Neural cell (in vitro differentiated cells): ENCODE data around the gene TUBGCP2. TPM values are rescaled to one million over a fixed set of nuclear protein-coding genes. Genes with fewer than 3 reads are reported as not detected.

Experiments used
- H2AFZ ChIP-seq: fragments of 200-600, 300-800 bp; sonication (generic), shearing (Covaris generic); 2 replicates; pipeline ENCODE4 v1.6.0; 2014; ENCODE audit warnings: low read depth, mild to moderate bottlenecking, antibody characterized with exemption, low read length, moderate library complexity
- H3F3A ChIP-seq: fragments of 200-600 bp; shearing (Covaris generic); 2 replicates; pipeline ENCODE4 v1.6.1; 2016; ENCODE audit warnings: mild to moderate bottlenecking, moderate library complexity, mixed read lengths, antibody characterized with exemption, low read length; ENCODE audit not compliant: insufficient read depth, poor library complexity, severe bottlenecking
- H3K27ac ChIP-seq: fragments of 200-600, 300-800 bp; sonication (generic), shearing (Covaris generic); 2 replicates; pipeline ENCODE4 v1.5.1; 2014; ENCODE audit warnings: mild to moderate bottlenecking, low read length, moderate library complexity
- H3K27me3 ChIP-seq: fragments of 300-800, 200-600 bp; sonication (generic), shearing (Covaris generic); 2 replicates; pipeline ENCODE4 v1.6.0; 2014; ENCODE audit warnings: mild to moderate bottlenecking, low read depth, low read length, moderate library complexity; ENCODE audit not compliant: insufficient read depth
- H3K36me3 ChIP-seq: fragments of 300-800, 200-600 bp; sonication (generic), shearing (Covaris generic); 2 replicates; pipeline ENCODE4 v1.5.1; 2014; ENCODE audit warnings: mild to moderate bottlenecking, antibody characterized with exemption, low read length, moderate library complexity; ENCODE audit not compliant: insufficient read depth
- H3K4me2 ChIP-seq: fragments of 300-800, 200-600 bp; sonication (generic), shearing (Covaris generic); 2 replicates; pipeline ENCODE4 v1.6.0; 2014; ENCODE audit warnings: mild to moderate bottlenecking, low read length
- H3K4me3 ChIP-seq: fragments of 300-800, 200-600 bp; sonication (generic), shearing (Covaris generic); 2 replicates; pipeline ENCODE4 v1.5.1; 2014; ENCODE audit warnings: mild to moderate bottlenecking, low read length, moderate library complexity
- H3K79me2 ChIP-seq: fragments of 200-600 bp; shearing (Covaris generic); replicated peaks from 2 replicates; pipeline ENCODE4 v1.6.0; 2014; ENCODE audit warnings: mild to moderate bottlenecking, low read length, moderate library complexity; ENCODE audit not compliant: insufficient read depth
- H3K9ac ChIP-seq: fragments of 300-800, 200-600 bp; sonication (generic), shearing (Covaris generic); 2 replicates; pipeline ENCODE4 v1.6.1; 2016; ENCODE audit warnings: mild to moderate bottlenecking, low read length, mixed read lengths
- H3K9me2 ChIP-seq: fragments of 200-600 bp; shearing (Covaris generic); 2 replicates; pipeline ENCODE4 v1.6.1; 2016; ENCODE audit warnings: mild to moderate bottlenecking, low read length, mixed read lengths; ENCODE audit not compliant: insufficient read depth
- H3K9me3 ChIP-seq: fragments of 200-600, 300-800 bp; sonication (generic), shearing (Covaris generic); 2 replicates; pipeline ENCODE4 v1.6.1; 2016; ENCODE audit warnings: mild to moderate bottlenecking, mixed run types, low read length, moderate library complexity, mixed read lengths
- H4K20me1 ChIP-seq: fragments of 200-600 bp; shearing (Covaris generic); 2 replicates; pipeline ENCODE4 v1.6.1; 2016; ENCODE audit warnings: mild to moderate bottlenecking, mixed run types; ENCODE audit not compliant: insufficient read depth
- CTCF ChIP-seq: fragments of 450-650 bp; IDR thresholded peaks from 2 replicates; pipeline ENCODE4 v1.5.1; 2014; ENCODE audit warnings: antibody characterized with exemption, mild to moderate bottlenecking, moderate library complexity; ENCODE audit not compliant: poor library complexity, severe bottlenecking
- EP300 ChIP-seq: fragments of 450-650 bp; conservative IDR thresholded peaks from 2 replicates; pipeline ENCODE4 v1.6.1; 2014; ENCODE audit warnings: antibody characterized with exemption, mild to moderate bottlenecking, moderate library complexity; ENCODE audit not compliant: poor library complexity, severe bottlenecking
- EZH2 ChIP-seq: fragments of 200-600, 300-800 bp; shearing (Covaris generic), sonication (generic); IDR thresholded peaks from 2 replicates; pipeline ENCODE4 v1.6.1; 2014; ENCODE audit warnings: antibody characterized with exemption, low read length, borderline replicate concordance, mild to moderate bottlenecking; ENCODE audit not compliant: insufficient read depth, poor library complexity, severe bottlenecking
- MXI1 ChIP-seq: fragments of 450-650 bp; conservative IDR thresholded peaks from 2 replicates; pipeline ENCODE4 v1.6.1; 2014; ENCODE audit warnings: antibody characterized with exemption, mild to moderate bottlenecking; ENCODE audit not compliant: poor library complexity, severe bottlenecking
- POLR2AphosphoS5 ChIP-seq: IDR thresholded peaks from 2 replicates; pipeline ENCODE4 v1.6.1; 2012
- RAD21 ChIP-seq: fragments of 450-650 bp; conservative IDR thresholded peaks from 2 replicates; pipeline ENCODE4 v1.6.1; 2014; ENCODE audit warnings: antibody characterized with exemption, mild to moderate bottlenecking, moderate library complexity
- REST ChIP-seq: IDR thresholded peaks from 2 replicates; pipeline ENCODE4 v1.6.1; 2012; ENCODE audit warnings: borderline replicate concordance
- SMC3 ChIP-seq: fragments of 450-650 bp; conservative IDR thresholded peaks from 2 replicates; pipeline ENCODE4 v1.6.1; 2014; ENCODE audit warnings: antibody characterized with exemption, mild to moderate bottlenecking, moderate library complexity; ENCODE audit not compliant: poor library complexity
- TAF1 ChIP-seq: IDR thresholded peaks from 2 replicates; pipeline ENCODE4 v1.6.1; 2012; ENCODE audit warnings: low read depth
- polyA plus RNA-seq: library from polyadenylated mRNA; depleted of rRNA; stranded (reverse); fragments of >200 nt; gene quantifications from 2 replicates; pipeline ENCODE4 v1.2.3, GENCODE V29; 2014

TUBGCP2 gene
- polyA plus RNA-seq, 1 donor from 2014 or later = 34.5 TPM

GRCh38 chr10:133252223-133252552 is 56.5 kb downstream of the TUBGCP2 start:
- TF ChIP-seq MXI1 (no peak), EZH2 (no peak), CTCF (no peak), EP300 (no peak), POLR2AphosphoS5 (no peak), REST (no peak), TAF1 (no peak), SMC3 (no peak), RAD21 (no peak)
- H2AFZ ChIP-seq = no peak overlapping the region
- no peak overlapping the region for H3K4me2 ChIP-seq
- H4K20me1 ChIP-seq = no peaks in the 10 kb centered on the region
- H3K27ac ChIP-seq = no peak overlapping the region
- no peaks in the 10 kb centered on the region for H3K36me3 ChIP-seq
- H3F3A ChIP-seq = no peaks in the 10 kb centered on the region
- H3K27me3 ChIP-seq = no peaks in the 10 kb centered on the region
- H3K79me2 ChIP-seq = no peaks in the 10 kb centered on the region
- no peak overlapping the region for H3K4me3 ChIP-seq
- no peaks in the 10 kb centered on the region for H3K9me3 ChIP-seq
- H3K9me2 ChIP-seq = no peaks in the 10 kb centered on the region
- no peak overlapping the region for H3K9ac ChIP-seq

DNA sequence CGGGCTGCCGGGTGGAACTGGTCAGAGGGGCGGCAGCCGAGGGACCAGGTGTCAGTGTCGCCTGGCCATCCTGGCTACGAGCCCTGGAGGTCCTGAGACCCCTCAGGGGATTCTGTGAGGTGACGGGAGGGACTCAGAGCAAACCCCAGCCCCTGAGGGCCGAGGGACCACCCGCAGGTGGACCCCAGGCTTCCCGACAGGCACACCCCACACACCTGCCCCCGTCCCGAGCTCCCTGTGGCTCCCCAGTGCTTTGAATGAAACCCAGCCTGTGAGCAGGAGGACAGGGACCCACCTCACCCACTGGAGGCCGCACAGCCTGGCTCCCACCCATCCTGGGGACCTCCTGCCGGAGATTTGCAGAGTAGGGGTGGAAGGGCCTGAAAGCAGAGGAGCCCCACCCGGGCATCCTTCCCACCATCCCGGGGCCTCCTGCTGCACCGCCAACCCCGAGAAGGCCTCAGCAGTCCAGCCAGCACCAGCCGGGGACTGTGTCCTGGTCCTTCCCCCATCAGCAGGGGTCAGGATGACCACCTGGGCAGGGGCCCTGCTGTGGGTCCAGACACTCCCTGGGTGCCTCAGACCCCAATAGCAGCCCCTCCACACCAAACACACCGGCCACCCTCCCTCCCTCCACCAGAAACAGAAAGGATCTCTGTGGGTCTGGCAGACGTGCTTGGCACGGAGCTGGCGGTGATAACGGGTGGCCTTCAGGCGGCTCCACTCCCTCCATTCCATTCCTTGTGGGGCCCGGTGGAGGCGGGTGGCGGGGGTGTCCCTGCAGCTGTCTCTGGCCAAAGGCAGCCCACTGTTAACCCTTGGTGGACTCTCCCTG is 57.1 kb downstream of the TUBGCP2 start:
- Histone ChIP-seq H2AFZ (no peak overlapping the region), H3K4me3 (no peak overlapping the region), H3K36me3 (no peaks in the 10 kb centered on the region), H3F3A (no peaks in the 10 kb centered on the region), H3K9me3 (no peaks in the 10 kb centered on the region), H3K79me2 (no peaks in the 10 kb centered on the region), H3K27me3 (no peaks in the 10 kb centered on the region), H3K27ac (no peak overlapping the region), H3K9ac (no peak overlapping the region), H4K20me1 (no peaks in the 10 kb centered on the region), H3K4me2 (no peak overlapping the region), H3K9me2 (no peaks in the 10 kb centered on the region)
- TF ChIP-seq EZH2 = no peak
- no peak for TF ChIP-seq MXI1
- TF ChIP-seq REST = no peak
- no peak for TF ChIP-seq RAD21
- no peak for TF ChIP-seq EP300
- no peak for TF ChIP-seq TAF1
- no peak for TF ChIP-seq POLR2AphosphoS5
- TF ChIP-seq SMC3 = no peak
- TF ChIP-seq CTCF = no peak
